Measurements from ENCODE around the gene LINGO1. TPM values are rescaled to one million over a fixed set of nuclear protein-coding genes. Genes with fewer than 3 reads are reported as not detected.

The LINGO1 gene
- total RNA-seq, 1 donor from 2014 or later = 18.7 TPM

- TF ChIP-seq, protein P1, sequence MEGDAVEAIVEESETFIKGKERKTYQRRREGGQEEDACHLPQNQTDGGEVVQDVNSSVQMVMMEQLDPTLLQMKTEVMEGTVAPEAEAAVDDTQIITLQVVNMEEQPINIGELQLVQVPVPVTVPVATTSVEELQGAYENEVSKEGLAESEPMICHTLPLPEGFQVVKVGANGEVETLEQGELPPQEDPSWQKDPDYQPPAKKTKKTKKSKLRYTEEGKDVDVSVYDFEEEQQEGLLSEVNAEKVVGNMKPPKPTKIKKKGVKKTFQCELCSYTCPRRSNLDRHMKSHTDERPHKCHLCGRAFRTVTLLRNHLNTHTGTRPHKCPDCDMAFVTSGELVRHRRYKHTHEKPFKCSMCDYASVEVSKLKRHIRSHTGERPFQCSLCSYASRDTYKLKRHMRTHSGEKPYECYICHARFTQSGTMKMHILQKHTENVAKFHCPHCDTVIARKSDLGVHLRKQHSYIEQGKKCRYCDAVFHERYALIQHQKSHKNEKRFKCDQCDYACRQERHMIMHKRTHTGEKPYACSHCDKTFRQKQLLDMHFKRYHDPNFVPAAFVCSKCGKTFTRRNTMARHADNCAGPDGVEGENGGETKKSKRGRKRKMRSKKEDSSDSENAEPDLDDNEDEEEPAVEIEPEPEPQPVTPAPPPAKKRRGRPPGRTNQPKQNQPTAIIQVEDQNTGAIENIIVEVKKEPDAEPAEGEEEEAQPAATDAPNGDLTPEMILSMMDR (IDR thresholded peaks at IDR 0.05; ENCODE audit: unreplicated experiment) = no peak
Measured at GRCh38 chr15:77588126-77588525, 44.6 kb downstream of the LINGO1 start.

GRCh38 chr15:77584691-77585090 is 48.0 kb downstream of the LINGO1 start:
- H3K27me3 Mint-ChIP-seq (ENCODE audit: low read depth) = peaks cover 2% of the 10 kb centered on the region
- no peak overlapping the region for H3K4me3 Mint-ChIP-seq
- no peak for DNase-seq (ENCODE audit: low spot score in 2 of 2, unreplicated experiment in 2 of 2)
- H3K4me1 Mint-ChIP-seq = peaks cover 17% of the 10 kb centered on the region
- TF ChIP-seq, protein P1 (IDR thresholded peaks at IDR 0.05; ENCODE audit: unreplicated experiment) = no peak
- no peaks in the 10 kb centered on the region for H3K36me3 Mint-ChIP-seq
- no peaks in the 10 kb centered on the region for H3K9me3 Mint-ChIP-seq
- no peak overlapping the region for H3K27ac Mint-ChIP-seq

More at GRCh38 chr15:77588126-77588525, 44.6 kb downstream of the LINGO1 start:
- no peak for DNase-seq (ENCODE audit: low spot score in 2 of 2, unreplicated experiment in 2 of 2)
- Mint-ChIP-seq H3K27ac (no peak overlapping the region), H3K36me3 (no peaks in the 10 kb centered on the region), H3K9me3 (no peaks in the 10 kb centered on the region), H3K4me1 (peaks cover 7% of the 10 kb centered on the region), H3K4me3 (no peak overlapping the region), H3K27me3 (ENCODE audit: low read depth) (peaks cover 2% of the 10 kb centered on the region)

DNA sequence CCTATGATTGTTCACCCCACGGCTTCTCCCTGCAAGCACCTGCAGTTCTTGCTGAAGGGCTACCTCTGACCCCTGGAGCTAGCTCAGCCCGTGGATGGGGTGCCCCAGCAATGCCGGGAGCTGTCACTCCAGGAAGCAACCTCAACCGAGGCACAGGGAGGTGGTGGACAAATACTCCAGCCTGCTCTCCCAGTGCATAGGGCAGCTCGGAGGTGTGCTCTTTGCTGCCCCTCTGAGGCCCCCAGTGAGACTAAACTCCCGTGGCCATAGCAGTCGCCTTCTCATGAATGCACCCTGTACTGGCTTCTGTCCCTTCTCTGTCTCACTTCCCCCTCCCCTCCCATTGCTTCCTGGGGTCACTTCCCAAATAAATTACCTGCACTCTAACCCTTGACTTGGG is 48.5 kb downstream of the LINGO1 start:
- peaks cover 2% of the 10 kb centered on the region for H3K27me3 Mint-ChIP-seq (ENCODE audit: low read depth)
- no peaks in the 10 kb centered on the region for H3K36me3 Mint-ChIP-seq
- TF ChIP-seq, protein P1 (IDR thresholded peaks at IDR 0.05; ENCODE audit: unreplicated experiment) = no peak
- H3K4me3 Mint-ChIP-seq = no peak overlapping the region
- no peak overlapping the region for H3K27ac Mint-ChIP-seq
- H3K9me3 Mint-ChIP-seq = no peaks in the 10 kb centered on the region
- peaks cover 17% of the 10 kb centered on the region for H3K4me1 Mint-ChIP-seq
- no peak for DNase-seq (ENCODE audit: low spot score in 2 of 2, unreplicated experiment in 2 of 2)

DNA sequence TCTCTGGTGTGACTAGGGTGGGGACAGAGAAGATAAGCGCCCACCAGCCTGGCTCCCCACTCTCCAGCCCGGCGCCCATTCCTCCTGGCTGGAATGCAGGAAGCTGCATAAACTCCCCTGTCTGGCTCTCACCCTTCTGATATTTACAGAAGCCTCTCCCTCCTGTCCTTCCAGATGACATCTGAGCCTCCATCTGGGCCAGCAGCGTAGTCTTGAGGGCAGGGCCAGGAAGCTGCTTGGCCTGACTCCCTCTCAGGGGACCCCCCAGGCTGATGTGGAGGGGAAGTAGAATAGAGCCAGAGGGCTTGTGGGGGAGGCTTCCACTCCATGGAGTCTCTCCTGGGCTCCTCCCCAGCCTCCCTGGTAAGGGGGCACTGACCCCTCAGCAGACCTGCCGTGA is 49.9 kb downstream of the LINGO1 start:
- TF ChIP-seq, protein P1 (IDR thresholded peaks at IDR 0.05; ENCODE audit: unreplicated experiment) = no peak
- no peak for DNase-seq (ENCODE audit: low spot score in 2 of 2, unreplicated experiment in 2 of 2)
- Mint-ChIP-seq H3K4me3 (no peak overlapping the region), H3K4me1 (peaks cover 17% of the 10 kb centered on the region), H3K27ac (no peak overlapping the region), H3K36me3 (no peaks in the 10 kb centered on the region), H3K9me3 (no peaks in the 10 kb centered on the region), H3K27me3 (ENCODE audit: low read depth) (peaks cover 2% of the 10 kb centered on the region)

DNA sequence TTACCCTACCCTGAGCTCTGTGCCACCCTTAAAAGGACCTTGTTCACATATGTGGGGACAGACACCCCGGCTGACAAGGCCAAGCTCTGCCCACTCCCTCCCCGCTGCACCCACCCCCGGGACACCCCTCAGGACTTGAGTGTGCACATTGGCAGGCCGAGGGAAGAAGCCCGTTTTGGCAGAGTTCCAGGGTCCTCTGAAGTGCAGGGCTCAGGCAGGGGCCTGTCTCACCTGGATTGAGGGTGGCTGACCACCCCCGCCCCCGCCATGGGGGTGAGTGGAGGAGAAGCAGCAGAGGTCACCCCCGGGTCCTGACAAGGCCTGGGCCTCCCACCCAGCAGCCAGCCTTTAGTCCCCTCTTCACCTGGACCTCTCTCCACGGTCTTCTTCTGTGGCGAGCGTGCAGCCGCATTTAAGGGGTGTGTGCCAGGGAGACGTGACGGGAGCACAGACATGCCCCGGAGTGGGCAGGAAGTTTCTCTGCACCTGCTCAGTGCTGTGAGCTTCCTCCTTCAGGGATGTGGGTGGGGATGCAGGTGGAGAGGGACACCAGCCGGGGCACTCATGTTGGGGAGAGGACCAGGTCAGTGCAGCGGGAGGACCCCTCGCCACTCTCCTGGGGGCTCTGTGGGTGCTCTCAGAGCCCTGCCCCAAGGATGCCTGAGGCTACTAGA is 50.7 kb downstream of the LINGO1 start:
- Mint-ChIP-seq H3K4me1 (peaks cover 19% of the 10 kb centered on the region), H3K36me3 (no peaks in the 10 kb centered on the region), H3K27ac (no peak overlapping the region), H3K27me3 (ENCODE audit: low read depth) (peaks cover 2% of the 10 kb centered on the region), H3K4me3 (no peak overlapping the region), H3K9me3 (no peaks in the 10 kb centered on the region)
- no peak for DNase-seq (ENCODE audit: low spot score in 2 of 2, unreplicated experiment in 2 of 2)
- TF ChIP-seq, protein P1 (IDR thresholded peaks at IDR 0.05; ENCODE audit: unreplicated experiment) = no peak

Measured in mesothelial cell of epicardium (in vitro differentiated cells).